Activated CD8-positive, alpha-beta T cell treated with anti-CD3 and anti-CD28 coated beads for 36 hours (primary cell): ENCODE results near the gene OTUB1. TPM values are rescaled to one million over a fixed set of nuclear protein-coding genes. Genes with fewer than 3 reads are reported as not detected.

Experiments
- ATAC-seq: fragments of 200-7000 bp; cut with Tn5 transposase; one replicate; pipeline ENCODE4 v1.10.0; 2021; ENCODE audit warnings: mild to moderate bottlenecking, moderate library complexity
- CTCF ChIA-PET: fragments of 350-600 bp; sonication (Branson Sonifier 250); formaldehyde crosslinking; loops from one replicate; lab custom pipeline; 2021; ENCODE audit warnings: antibody characterized with exemption; lab: Charles Lee
- POLR2A ChIA-PET: fragments of 350-600 bp; sonication (Branson Sonifier 250); formaldehyde crosslinking; loops from one replicate; lab custom pipeline; 2021; ENCODE audit warnings: antibody characterized with exemption; lab: Charles Lee
- DNase-seq: peaks from one replicate; pipeline ENCODE4 v3.0.0-alpha.2; 2020
- H3K27ac Mint-ChIP-seq: one replicate; pipeline ENCODE4 v1.8.0; 2021; ENCODE audit warnings: mild to moderate bottlenecking, mixed read lengths
- H3K27me3 Mint-ChIP-seq: one replicate; pipeline ENCODE4 v1.8.0; 2021; ENCODE audit warnings: mixed read lengths
- H3K36me3 Mint-ChIP-seq: one replicate; pipeline ENCODE4 v1.8.0; 2021; ENCODE audit warnings: low read depth, mixed read lengths
- H3K4me1 Mint-ChIP-seq: one replicate; pipeline ENCODE4 v1.8.0; 2021; ENCODE audit warnings: low read depth, mixed read lengths
- H3K4me3 Mint-ChIP-seq: one replicate; pipeline ENCODE4 v1.8.0; 2021; ENCODE audit warnings: mild to moderate bottlenecking, moderate library complexity, mixed read lengths
- H3K9me3 Mint-ChIP-seq: one replicate; pipeline ENCODE4 v1.8.0; 2021; ENCODE audit warnings: mixed read lengths
- intact Hi-C: fragments of 100-400 bp; cut with micrococcal nuclease; formaldehyde crosslinking; loops from one replicate; pipeline ENCODE4 v1.10.0; 2022
- total RNA-seq, 2 experiments: library from RNA; stranded (reverse); gene quantifications; one replicate each; pipeline ENCODE4 v1.2.3, GENCODE V29; 2021
- TF ChIP-seq, protein P1 (sequence below): fragments of 200-600 bp; IDR thresholded peaks from one replicate; pipeline ENCODE4 v1.8.0; 2022; ENCODE audit warnings: antibody characterized with exemption, mild to moderate bottlenecking

OTUB1 gene
- total RNA-seq, 2 experiments from 2014 or later, result 70.1 to 73.9 TPM

- ATAC-seq (no peak), DNase-seq (no peak)
- POLR2A ChIA-PET, result interaction anchor here (0.8 to 1.7 kb wide), 5 partner anchors 20 to 100 kb away, joined by 3 to 6 read pairs (median 4); partner anchors contain the start of gene RCOR2
- Mint-ChIP-seq H3K4me3 (peak overlapping the region; percentile 79), H3K36me3 (no peaks in the 10 kb centered on the region), H3K27me3 (no peaks in the 10 kb centered on the region), H3K27ac (peak overlapping the region; percentile 81), H3K4me1 (peaks cover 29% of the 10 kb centered on the region), H3K9me3 (no peaks in the 10 kb centered on the region)
- intact Hi-C loops, result no loop called here
- TF ChIP-seq, protein P1, sequence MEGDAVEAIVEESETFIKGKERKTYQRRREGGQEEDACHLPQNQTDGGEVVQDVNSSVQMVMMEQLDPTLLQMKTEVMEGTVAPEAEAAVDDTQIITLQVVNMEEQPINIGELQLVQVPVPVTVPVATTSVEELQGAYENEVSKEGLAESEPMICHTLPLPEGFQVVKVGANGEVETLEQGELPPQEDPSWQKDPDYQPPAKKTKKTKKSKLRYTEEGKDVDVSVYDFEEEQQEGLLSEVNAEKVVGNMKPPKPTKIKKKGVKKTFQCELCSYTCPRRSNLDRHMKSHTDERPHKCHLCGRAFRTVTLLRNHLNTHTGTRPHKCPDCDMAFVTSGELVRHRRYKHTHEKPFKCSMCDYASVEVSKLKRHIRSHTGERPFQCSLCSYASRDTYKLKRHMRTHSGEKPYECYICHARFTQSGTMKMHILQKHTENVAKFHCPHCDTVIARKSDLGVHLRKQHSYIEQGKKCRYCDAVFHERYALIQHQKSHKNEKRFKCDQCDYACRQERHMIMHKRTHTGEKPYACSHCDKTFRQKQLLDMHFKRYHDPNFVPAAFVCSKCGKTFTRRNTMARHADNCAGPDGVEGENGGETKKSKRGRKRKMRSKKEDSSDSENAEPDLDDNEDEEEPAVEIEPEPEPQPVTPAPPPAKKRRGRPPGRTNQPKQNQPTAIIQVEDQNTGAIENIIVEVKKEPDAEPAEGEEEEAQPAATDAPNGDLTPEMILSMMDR, result no peak
- CTCF ChIA-PET, result no interaction called here
These were observed 46.8 kb upstream of the OTUB1 start for GRCh38 chr11:63939397-63939891.

DNA sequence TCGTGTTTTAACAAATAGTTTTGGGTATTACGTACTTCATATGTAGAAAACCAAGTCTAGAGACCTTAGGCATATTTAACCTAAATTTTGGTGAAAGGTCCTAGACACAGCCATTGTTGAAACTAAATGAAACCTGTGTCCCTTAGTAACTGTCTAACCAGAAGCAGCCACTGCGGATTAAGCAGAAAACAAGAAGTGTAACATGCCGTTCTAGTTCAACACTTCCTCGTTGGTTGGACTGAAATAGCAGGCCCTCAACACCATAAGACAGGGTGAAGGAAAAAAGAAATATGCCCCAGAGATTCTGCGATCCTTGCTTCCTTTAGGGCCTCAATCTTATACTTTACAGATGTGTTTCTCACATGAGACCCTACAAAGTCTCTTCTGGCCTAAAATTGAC, 45.5 kb upstream of the OTUB1 start:
- ATAC-seq, result no peak
- H3K4me3 Mint-ChIP-seq, result peak overlapping the region; percentile 79
- no peak overlapping the region for H3K27ac Mint-ChIP-seq
- no peak for DNase-seq
- ChIA-PET POLR2A (no interaction called here), CTCF (no interaction called here)
- TF ChIP-seq, protein P1, result no peak
- H3K9me3 Mint-ChIP-seq, result no peaks in the 10 kb centered on the region
- H3K4me1 Mint-ChIP-seq, result peaks cover 29% of the 10 kb centered on the region
- H3K27me3 Mint-ChIP-seq, result no peaks in the 10 kb centered on the region
- no peaks in the 10 kb centered on the region for H3K36me3 Mint-ChIP-seq
- intact Hi-C loops, result no loop called here

DNA sequence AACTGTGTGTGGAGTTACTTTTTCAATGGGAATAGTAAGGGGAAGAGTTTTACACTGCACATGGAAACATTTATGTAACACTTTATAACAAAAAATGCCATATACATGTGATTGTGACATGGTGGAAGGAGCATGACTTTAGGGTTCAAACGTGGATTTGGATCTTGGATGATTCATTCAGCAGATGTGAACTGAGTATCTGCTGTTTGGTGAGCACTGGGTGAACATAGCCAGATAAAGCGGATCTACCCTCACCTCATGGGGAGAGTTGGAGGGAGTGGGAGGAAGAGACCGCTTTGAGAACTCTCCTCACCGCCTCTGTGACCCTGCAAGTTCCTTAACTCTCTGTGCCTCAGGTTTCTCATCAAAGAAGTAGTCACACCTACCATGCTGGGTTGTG, 44.3 kb upstream of the OTUB1 start:
- Mint-ChIP-seq H3K4me1 (peaks cover 29% of the 10 kb centered on the region), H3K9me3 (no peaks in the 10 kb centered on the region), H3K4me3 (no peak overlapping the region), H3K36me3 (peaks cover 6% of the 10 kb centered on the region), H3K27me3 (no peaks in the 10 kb centered on the region), H3K27ac (no peak overlapping the region)
- DNase-seq (no peak), ATAC-seq (no peak)
- ChIA-PET CTCF (interaction anchor here (1.0 to 8.8 kb wide), 3 partner anchors 10 to 106 kb away, joined by 3 to 146 read pairs (median 3); partner anchors contain the start of gene MARK2), POLR2A (no interaction called here)
- TF ChIP-seq, protein P1, result no peak
- intact Hi-C loops, result no loop called here

- no peak for DNase-seq
- intact Hi-C loops, result no loop called here
- Mint-ChIP-seq H3K9me3 (no peaks in the 10 kb centered on the region), H3K36me3 (peaks cover 7% of the 10 kb centered on the region), H3K4me1 (peaks cover 28% of the 10 kb centered on the region), H3K4me3 (no peak overlapping the region), H3K27ac (no peak overlapping the region), H3K27me3 (no peaks in the 10 kb centered on the region)
- ChIA-PET POLR2A (no interaction called here), CTCF (interaction anchor here (1.0 to 8.8 kb wide), 3 partner anchors 11 to 107 kb away, joined by 3 to 146 read pairs (median 3); partner anchors contain the start of gene MARK2)
- TF ChIP-seq, protein P1, result no peak
- ATAC-seq, result no peak
These were observed 43.4 kb upstream of the OTUB1 start for GRCh38 chr11:63942803-63943202.

DNA sequence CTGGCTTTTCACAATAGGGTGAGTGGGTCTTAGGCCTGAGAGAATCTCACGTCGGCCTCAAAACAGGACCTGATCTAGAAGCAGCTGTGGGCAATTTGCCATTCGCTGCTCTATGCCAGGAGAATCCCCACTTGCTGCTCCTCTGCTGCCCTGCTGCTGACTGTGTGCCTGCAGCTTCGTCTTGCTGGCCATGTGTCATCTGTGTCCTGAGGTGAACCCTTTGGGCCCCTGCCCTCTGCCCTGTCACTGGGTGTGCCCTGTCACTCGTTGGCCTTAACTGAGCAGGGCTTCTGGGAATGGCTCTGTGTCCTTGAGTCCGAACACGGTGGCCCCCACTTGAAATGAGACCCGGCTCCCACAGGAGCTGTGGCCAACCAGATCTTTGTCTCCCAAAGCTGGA, 41.3 kb upstream of the OTUB1 start:
- CTCF ChIA-PET, result interaction anchor here (0.8 to 8.8 kb wide), 24 partner anchors 10 to 205 kb away, joined by 3 to 146 read pairs (median 5); partner anchors contain the start of genes MARK2 and ZFTA
- Mint-ChIP-seq H3K9me3 (no peaks in the 10 kb centered on the region), H3K27ac (no peak overlapping the region), H3K27me3 (no peaks in the 10 kb centered on the region), H3K36me3 (peaks cover 7% of the 10 kb centered on the region), H3K4me1 (peaks cover 17% of the 10 kb centered on the region), H3K4me3 (no peak overlapping the region)
- no peak for ATAC-seq
- TF ChIP-seq, protein P1, result no peak
- DNase-seq, result no peak
- intact Hi-C loops, result loop anchor here (2.0 kb wide), 1 partner anchor 108 kb away; no protein-coding TSS in a partner anchor
- POLR2A ChIA-PET, result interaction anchor here (1.2 to 1.6 kb wide), 2 partner anchors 23 to 40 kb away, joined by 3 read pairs; no protein-coding TSS in a partner anchor
